ENCODE results near the gene CAPS2.
A peak's percentile ranks its signal among the peaks of the same experiment; 100 is the strongest.

The CAPS2 gene

DNA sequence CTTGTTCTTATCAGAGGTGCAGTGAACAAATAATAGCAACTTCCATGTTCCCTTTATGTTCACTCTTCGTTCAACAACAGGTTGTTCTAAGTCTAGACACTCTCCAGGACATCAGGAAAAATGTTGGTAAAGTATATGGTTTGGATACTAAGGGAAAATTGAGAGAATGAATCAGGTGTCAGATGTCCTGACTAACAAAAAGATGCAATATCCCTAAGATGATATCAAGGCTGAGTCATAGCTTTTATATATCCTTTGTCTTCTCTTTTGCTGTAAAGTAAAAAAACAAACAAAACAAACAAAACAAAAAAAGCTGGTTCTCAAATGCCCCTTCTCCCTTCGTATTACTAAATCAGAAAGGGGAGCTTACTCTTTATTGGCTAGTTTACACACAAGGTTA lies 15.4 kb upstream of the CAPS2 start:
- H3K4me3 ChIP-seq (ENCODE audit: low read depth, low read length): no peak overlapping the region
- H3K4me1 ChIP-seq (ENCODE audit: control insufficient read depth, insufficient read depth, low read length, unreplicated experiment): peaks cover 4% of the 10 kb centered on the region
- no peaks in the 10 kb centered on the region for H3K79me2 ChIP-seq (ENCODE audit: control insufficient read depth, insufficient read depth, low read length, unreplicated experiment)
- no peak overlapping the region for H3K27ac ChIP-seq (ENCODE audit: low read depth, low read length)
- no peaks in the 10 kb centered on the region for H3K36me3 ChIP-seq (ENCODE audit: insufficient read depth, low read length)
- H2AFZ ChIP-seq (ENCODE audit: low read length, unreplicated experiment): no peak overlapping the region
- no peaks in the 10 kb centered on the region for H3K27me3 ChIP-seq (ENCODE audit: insufficient read depth, low read length)

DNA sequence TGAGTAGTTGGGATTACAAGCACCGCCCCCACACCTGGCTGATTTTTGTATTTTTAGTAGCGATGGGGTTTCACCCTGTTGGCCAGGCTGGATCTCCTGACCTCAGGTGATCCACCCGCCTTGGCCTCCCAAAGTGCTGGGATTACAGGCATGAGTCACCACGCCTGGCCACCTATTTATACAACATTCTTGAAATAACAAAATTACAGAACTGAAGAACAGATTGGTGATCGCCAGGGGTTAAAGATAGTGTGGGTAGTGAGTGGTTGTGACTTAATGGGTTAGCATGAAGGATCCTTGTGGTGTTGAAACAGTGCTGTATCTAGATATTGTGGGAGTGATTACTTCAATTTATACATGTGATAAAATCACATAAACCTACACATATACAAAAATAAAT lies 11.7 kb upstream of the CAPS2 start:
- Histone ChIP-seq H3K4me3 (ENCODE audit: low read depth, low read length) (no peak overlapping the region), H3K27me3 (ENCODE audit: insufficient read depth, low read length) (no peaks in the 10 kb centered on the region), H3K79me2 (ENCODE audit: control insufficient read depth, insufficient read depth, low read length, unreplicated experiment) (no peaks in the 10 kb centered on the region), H3K27ac (ENCODE audit: low read depth, low read length) (no peak overlapping the region), H3K4me1 (ENCODE audit: control insufficient read depth, insufficient read depth, low read length, unreplicated experiment) (peaks cover 4% of the 10 kb centered on the region), H3K36me3 (ENCODE audit: insufficient read depth, low read length) (no peaks in the 10 kb centered on the region), H2AFZ (ENCODE audit: low read length, unreplicated experiment) (no peak overlapping the region)

DNA sequence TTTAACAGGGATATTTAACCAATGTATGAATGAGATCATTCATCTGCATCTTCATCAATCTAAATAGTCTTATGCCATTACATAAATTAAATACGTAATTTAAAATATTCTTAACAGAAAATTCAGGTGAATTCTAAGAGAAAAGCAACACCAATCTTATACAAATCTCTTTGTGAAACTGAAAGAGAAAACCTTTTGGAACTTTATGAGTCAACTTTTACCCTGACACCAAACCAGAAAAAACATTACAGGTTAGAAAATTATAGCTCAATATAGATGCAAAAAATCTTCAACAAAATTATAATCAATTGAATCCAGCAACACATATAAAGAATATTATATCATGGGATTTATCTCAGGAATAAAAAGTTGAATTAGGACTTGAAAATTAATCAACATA lies 7.8 kb upstream of the CAPS2 start:
- Histone ChIP-seq H3K4me3 (ENCODE audit: low read depth, low read length) (peak overlapping the region; percentile 20; the same call in 1 of the 2 replicates), H3K4me1 (ENCODE audit: control insufficient read depth, insufficient read depth, low read length, unreplicated experiment) (peaks cover 8% of the 10 kb centered on the region), H2AFZ (ENCODE audit: low read length, unreplicated experiment) (no peak overlapping the region), H3K27me3 (ENCODE audit: insufficient read depth, low read length) (no peaks in the 10 kb centered on the region), H3K27ac (ENCODE audit: low read depth, low read length) (no peak overlapping the region), H3K36me3 (ENCODE audit: insufficient read depth, low read length) (no peaks in the 10 kb centered on the region), H3K79me2 (ENCODE audit: control insufficient read depth, insufficient read depth, low read length, unreplicated experiment) (no peaks in the 10 kb centered on the region)

DNA sequence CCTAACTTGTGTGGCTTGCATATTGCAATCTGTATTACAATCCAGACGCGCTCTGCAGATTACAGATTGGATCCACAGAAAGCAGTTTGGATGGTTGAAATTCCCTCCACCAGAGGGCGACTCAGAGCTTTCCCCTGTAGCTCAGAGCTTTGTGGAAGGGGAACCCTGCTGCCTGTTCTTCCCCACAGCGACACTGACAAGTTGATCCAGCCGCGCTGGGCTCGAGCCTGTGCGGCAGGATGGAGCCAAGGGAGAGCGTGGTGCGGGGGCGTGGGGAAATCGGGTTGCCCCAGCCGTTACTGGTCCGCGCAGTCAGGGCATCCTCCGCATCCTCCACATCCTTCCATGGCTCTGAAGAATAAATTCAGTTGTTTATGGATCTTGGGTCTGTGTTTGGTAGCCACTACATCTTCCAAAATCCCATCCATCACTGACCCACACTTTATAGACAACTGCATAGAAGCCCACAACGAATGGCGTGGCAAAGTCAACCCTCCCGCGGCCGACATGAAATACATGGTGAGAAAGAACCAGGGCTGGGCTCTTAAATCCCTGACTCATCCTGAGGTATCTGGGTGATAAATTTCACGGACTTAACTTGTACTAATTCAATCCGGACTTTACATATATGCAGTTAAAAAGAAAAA lies 4.4 kb upstream of the CAPS2 start, which contains the start of gene GLIPR1L1:
TSS of gene GLIPR1L1 (plus strand) at position 287 of the 647 bp plus-strand sequence. CDS start at position 346, 59 bp downstream.
- peaks cover 4% of the 10 kb centered on the region for H3K4me1 ChIP-seq (ENCODE audit: control insufficient read depth, insufficient read depth, low read length, unreplicated experiment)
- peak within 1 kb of the TSS; percentile 75 for H3K27ac ChIP-seq (ENCODE audit: low read depth, low read length)
- H3K27me3 ChIP-seq (ENCODE audit: insufficient read depth, low read length): no peaks in the 10 kb centered on the region
- H3K4me3 ChIP-seq (ENCODE audit: low read depth, low read length): peak within 1 kb of the TSS; percentile 74
- peak within 1 kb of the TSS; percentile 84 for H2AFZ ChIP-seq (ENCODE audit: low read length, unreplicated experiment)
- no peaks in the 10 kb centered on the region for H3K79me2 ChIP-seq (ENCODE audit: control insufficient read depth, insufficient read depth, low read length, unreplicated experiment)
- H3K36me3 ChIP-seq (ENCODE audit: insufficient read depth, low read length): no peaks in the 10 kb centered on the region

DNA sequence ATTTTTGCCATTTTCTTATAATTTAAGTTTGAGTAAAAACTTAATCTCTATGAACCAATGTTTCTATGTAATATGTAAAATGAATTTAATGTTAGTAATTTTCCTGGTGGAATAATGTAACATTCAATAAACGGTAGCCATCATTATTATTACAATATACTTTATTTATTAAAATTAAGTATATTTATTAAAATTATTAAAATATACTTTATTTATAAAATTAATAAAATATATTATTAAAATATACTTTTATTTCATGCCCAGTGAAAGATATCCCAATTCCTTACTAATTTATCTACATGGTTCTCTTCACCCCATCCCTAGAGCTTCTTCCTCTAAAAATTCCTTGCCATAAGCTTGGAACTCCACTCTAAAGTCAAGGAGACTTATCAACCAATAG lies 2.5 kb downstream of the CAPS2 start:
- Histone ChIP-seq H3K36me3 (ENCODE audit: insufficient read depth, low read length) (no peaks in the 10 kb centered on the region), H3K27ac (ENCODE audit: low read depth, low read length) (no peak overlapping the region), H3K4me3 (ENCODE audit: low read depth, low read length) (no peak overlapping the region), H3K4me1 (ENCODE audit: control insufficient read depth, insufficient read depth, low read length, unreplicated experiment) (no peaks in the 10 kb centered on the region), H2AFZ (ENCODE audit: low read length, unreplicated experiment) (no peak overlapping the region), H3K27me3 (ENCODE audit: insufficient read depth, low read length) (no peaks in the 10 kb centered on the region), H3K79me2 (ENCODE audit: control insufficient read depth, insufficient read depth, low read length, unreplicated experiment) (no peaks in the 10 kb centered on the region)

DNA sequence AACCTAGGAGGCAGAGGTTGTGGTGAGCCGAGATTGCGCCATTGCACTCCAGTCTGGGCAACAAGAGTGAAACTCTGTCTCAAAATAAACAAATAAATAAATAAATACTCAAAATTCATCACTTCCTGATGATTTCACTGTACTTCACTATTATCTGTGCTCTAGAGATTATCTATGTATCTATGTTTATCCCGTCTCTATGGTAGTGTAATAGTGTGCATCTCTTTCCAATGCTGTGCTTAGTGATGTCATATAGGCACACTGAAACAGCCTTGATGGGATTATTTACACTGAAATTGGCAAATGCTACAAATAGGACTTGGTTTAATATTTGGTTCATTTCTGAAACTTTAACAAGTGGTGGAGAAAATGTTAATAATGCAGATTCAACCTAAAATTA lies 6.5 kb downstream of the CAPS2 start:
- H3K4me1 ChIP-seq (ENCODE audit: control insufficient read depth, insufficient read depth, low read length, unreplicated experiment): no peaks in the 10 kb centered on the region
- H3K27me3 ChIP-seq (ENCODE audit: insufficient read depth, low read length): no peaks in the 10 kb centered on the region
- no peak overlapping the region for H3K4me3 ChIP-seq (ENCODE audit: low read depth, low read length)
- no peak overlapping the region for H3K27ac ChIP-seq (ENCODE audit: low read depth, low read length)
- no peak overlapping the region for H2AFZ ChIP-seq (ENCODE audit: low read length, unreplicated experiment)
- H3K79me2 ChIP-seq (ENCODE audit: control insufficient read depth, insufficient read depth, low read length, unreplicated experiment): no peaks in the 10 kb centered on the region
- H3K36me3 ChIP-seq (ENCODE audit: insufficient read depth, low read length): no peaks in the 10 kb centered on the region

DNA sequence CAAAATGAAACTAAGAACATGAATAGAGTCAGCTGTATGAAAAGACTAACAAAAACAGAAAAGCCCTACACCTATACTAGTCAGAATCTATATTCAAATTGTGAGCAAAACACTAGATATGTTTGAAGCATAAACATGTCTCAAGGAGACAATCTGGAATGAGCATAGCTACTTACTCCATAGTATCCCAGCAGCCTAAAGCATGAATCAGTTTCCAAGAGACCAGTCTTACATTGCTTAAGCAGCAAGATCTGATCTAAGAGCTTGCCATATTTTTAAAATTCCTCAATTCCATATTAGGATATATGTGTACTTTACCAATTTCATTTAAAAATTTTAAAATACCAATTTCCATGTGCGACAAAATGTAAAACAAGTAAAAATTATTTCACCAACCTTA lies 7.7 kb downstream of the CAPS2 start:
- H3K27ac ChIP-seq (ENCODE audit: low read depth, low read length): no peak overlapping the region
- H3K36me3 ChIP-seq (ENCODE audit: insufficient read depth, low read length): no peaks in the 10 kb centered on the region

DNA sequence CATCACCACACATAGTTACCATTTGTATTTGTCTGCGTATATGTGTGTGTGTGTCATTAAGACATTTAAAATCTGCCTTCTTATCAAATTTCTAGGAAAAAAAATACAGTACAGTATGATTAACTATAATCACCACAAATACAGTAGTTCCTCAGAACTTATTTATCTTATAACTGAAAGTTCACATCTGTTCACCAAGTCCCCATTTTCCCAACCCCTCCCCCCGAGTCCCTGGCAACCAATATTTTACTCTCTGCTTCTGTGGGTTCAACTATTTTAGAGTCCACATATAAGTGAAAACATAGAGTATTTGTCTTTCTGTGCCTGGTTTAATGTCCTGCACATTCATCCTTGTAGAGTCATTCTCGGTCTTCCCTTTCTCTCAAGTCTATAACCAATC lies 12.3 kb downstream of the CAPS2 start:
- no peaks in the 10 kb centered on the region for H3K27me3 ChIP-seq (ENCODE audit: insufficient read depth, low read length)
- H3K4me3 ChIP-seq (ENCODE audit: low read depth, low read length): no peak overlapping the region
- H3K4me1 ChIP-seq (ENCODE audit: control insufficient read depth, insufficient read depth, low read length, unreplicated experiment): peaks cover 19% of the 10 kb centered on the region
- no peaks in the 10 kb centered on the region for H3K36me3 ChIP-seq (ENCODE audit: insufficient read depth, low read length)
- H3K27ac ChIP-seq (ENCODE audit: low read depth, low read length): no peak overlapping the region
- no peak overlapping the region for H2AFZ ChIP-seq (ENCODE audit: low read length, unreplicated experiment)
- no peaks in the 10 kb centered on the region for H3K79me2 ChIP-seq (ENCODE audit: control insufficient read depth, insufficient read depth, low read length, unreplicated experiment)

More for the DNA sequence above, 7.7 kb downstream of the CAPS2 start:
- H3K4me1 ChIP-seq (ENCODE audit: control insufficient read depth, insufficient read depth, low read length, unreplicated experiment): no peaks in the 10 kb centered on the region
- H2AFZ ChIP-seq (ENCODE audit: low read length, unreplicated experiment): peak overlapping the region; percentile 78
- no peaks in the 10 kb centered on the region for H3K27me3 ChIP-seq (ENCODE audit: insufficient read depth, low read length)
- no peaks in the 10 kb centered on the region for H3K79me2 ChIP-seq (ENCODE audit: control insufficient read depth, insufficient read depth, low read length, unreplicated experiment)
- 0 out of 2 replicates have a peak overlapping the region, but pooled peaks have one; percentile 9 for H3K4me3 ChIP-seq (ENCODE audit: low read depth, low read length)

DNA sequence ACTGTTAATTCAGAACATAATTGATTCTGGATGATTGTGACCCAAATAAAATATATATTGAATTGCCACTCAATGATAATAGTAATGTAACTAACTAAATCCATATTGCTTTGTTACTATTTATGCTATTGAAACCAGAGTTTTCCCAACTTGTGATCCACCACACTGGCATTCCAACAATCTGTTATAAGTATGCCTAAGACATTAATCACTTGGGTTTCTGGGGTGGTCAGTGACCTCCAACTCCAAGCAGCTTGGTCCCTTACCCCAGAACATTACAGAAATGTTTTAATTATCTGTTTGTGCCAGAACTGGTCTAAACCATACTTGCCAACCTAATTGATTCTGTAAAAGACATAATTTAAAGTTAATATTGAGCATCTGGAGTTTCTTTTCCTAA lies 14.6 kb downstream of the CAPS2 start:
- Histone ChIP-seq H3K36me3 (ENCODE audit: insufficient read depth, low read length) (no peaks in the 10 kb centered on the region), H3K27me3 (ENCODE audit: insufficient read depth, low read length) (no peaks in the 10 kb centered on the region), H3K79me2 (ENCODE audit: control insufficient read depth, insufficient read depth, low read length, unreplicated experiment) (no peaks in the 10 kb centered on the region)

DNA sequence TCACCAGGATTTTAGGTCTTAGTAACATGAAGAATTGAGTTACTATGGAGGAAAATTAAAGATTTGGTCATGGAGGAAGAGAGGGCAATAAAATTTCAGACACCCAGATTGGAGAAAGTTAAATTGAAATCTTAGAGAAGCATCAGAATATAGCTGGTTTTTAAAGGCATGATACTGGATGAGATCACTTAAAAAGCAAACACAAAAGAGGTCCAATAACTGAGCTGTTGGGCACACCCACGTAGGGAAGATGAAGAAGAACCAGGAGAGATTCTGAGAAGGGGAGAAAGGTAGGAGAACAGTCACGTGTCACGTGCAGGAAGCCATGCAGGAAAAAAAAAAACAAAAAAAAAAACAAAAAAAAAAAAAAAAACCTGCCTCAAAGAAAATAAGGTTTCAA lies 18.8 kb downstream of the CAPS2 start:
- Histone ChIP-seq H2AFZ (ENCODE audit: low read length, unreplicated experiment) (no peak overlapping the region), H3K27ac (ENCODE audit: low read depth, low read length) (no peak overlapping the region), H3K27me3 (ENCODE audit: insufficient read depth, low read length) (no peaks in the 10 kb centered on the region), H3K36me3 (ENCODE audit: insufficient read depth, low read length) (no peaks in the 10 kb centered on the region), H3K79me2 (ENCODE audit: control insufficient read depth, insufficient read depth, low read length, unreplicated experiment) (no peaks in the 10 kb centered on the region), H3K4me1 (ENCODE audit: control insufficient read depth, insufficient read depth, low read length, unreplicated experiment) (peaks cover 18% of the 10 kb centered on the region), H3K4me3 (ENCODE audit: low read depth, low read length) (no peak overlapping the region)

More for the DNA sequence above, 14.6 kb downstream of the CAPS2 start:
- Histone ChIP-seq H3K27ac (ENCODE audit: low read depth, low read length) (peak overlapping the region; percentile 12), H3K4me1 (ENCODE audit: control insufficient read depth, insufficient read depth, low read length, unreplicated experiment) (peaks cover 19% of the 10 kb centered on the region), H3K4me3 (ENCODE audit: low read depth, low read length) (no peak overlapping the region), H2AFZ (ENCODE audit: low read length, unreplicated experiment) (no peak overlapping the region)

DNA sequence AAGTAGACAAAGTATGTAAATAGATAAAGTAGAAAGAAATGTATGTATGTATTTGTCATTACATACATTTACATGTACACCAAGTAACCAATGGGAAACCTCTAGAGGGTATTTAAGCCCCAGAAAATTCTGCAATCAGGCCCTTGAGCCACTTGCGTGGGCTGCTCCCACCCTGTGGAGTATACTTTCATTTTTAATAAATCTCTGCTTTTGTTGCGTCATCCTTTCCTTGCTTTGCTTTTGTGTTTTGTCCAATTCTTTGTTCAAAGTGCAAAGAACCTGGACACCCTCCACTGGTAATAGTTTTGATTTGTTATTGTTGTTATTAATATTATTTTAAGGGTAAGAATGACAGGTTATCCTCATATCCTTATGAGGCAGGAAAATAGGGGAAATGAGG lies 21.8 kb downstream of the CAPS2 start:
- Histone ChIP-seq H3K79me2 (ENCODE audit: control insufficient read depth, insufficient read depth, low read length, unreplicated experiment) (no peaks in the 10 kb centered on the region), H3K4me1 (ENCODE audit: control insufficient read depth, insufficient read depth, low read length, unreplicated experiment) (no peaks in the 10 kb centered on the region)

More for the DNA sequence above, 21.8 kb downstream of the CAPS2 start:
- no peak overlapping the region for H3K27ac ChIP-seq (ENCODE audit: low read depth, low read length)
- no peak overlapping the region for H2AFZ ChIP-seq (ENCODE audit: low read length, unreplicated experiment)
- H3K36me3 ChIP-seq (ENCODE audit: insufficient read depth, low read length): no peaks in the 10 kb centered on the region
- no peaks in the 10 kb centered on the region for H3K27me3 ChIP-seq (ENCODE audit: insufficient read depth, low read length)
- H3K4me3 ChIP-seq (ENCODE audit: low read depth, low read length): no peak overlapping the region
